CD4-positive, alpha-beta memory T cell (primary cell): ENCODE data around the gene PSMB9. TPM values are rescaled to one million over a fixed set of nuclear protein-coding genes. Genes with fewer than 3 reads are reported as not detected.
A peak's percentile ranks its signal among the peaks of the same experiment; 100 is the strongest.
"Not testable (repeated sequence)": the region's sequence is repeated elsewhere in the genome, so short reads cannot be mapped to it uniquely, and the experiment has no call there.

Experiments
- CTCF ChIA-PET: fragments of 350-600 bp; sonication (Branson Sonifier 250); formaldehyde crosslinking; loops from one replicate; lab custom pipeline; 2021; ENCODE audit warnings: inconsistent platforms; ENCODE audit not compliant: partially characterized antibody; lab: Charles Lee
- POLR2A ChIA-PET: fragments of 350-600 bp; sonication (Branson Sonifier 250); formaldehyde crosslinking; loops from one replicate; lab custom pipeline; 2021; ENCODE audit not compliant: partially characterized antibody; lab: Charles Lee
- DNase-seq, 5 donors: peaks; one replicate each; pipeline versions ENCODE4 v3.0.0 to v3.0.0-alpha.2; 2020 to 2022; ENCODE audit warnings: mixed read lengths in 1 of 5
- H3K27ac ChIP-seq: one replicate; pipeline ENCODE4 v1.7.0; 2013; ENCODE audit warnings: low read depth, low read length
- H3K27me3 ChIP-seq: 2 replicates; pipeline ENCODE4 v1.7.0; 2013; ENCODE audit warnings: mild to moderate bottlenecking, low read length, moderate library complexity; ENCODE audit not compliant: insufficient read depth
- H3K36me3 ChIP-seq: 2 replicates; pipeline ENCODE4 v1.7.0; 2013; ENCODE audit warnings: mild to moderate bottlenecking, low read length, moderate library complexity; ENCODE audit not compliant: insufficient read depth
- H3K4me1 ChIP-seq: 2 replicates; pipeline ENCODE4 v1.7.0; 2013; ENCODE audit warnings: mild to moderate bottlenecking, low read length, moderate library complexity; ENCODE audit not compliant: insufficient read depth
- H3K4me3 ChIP-seq, 2 donors: one replicate each; pipeline ENCODE4 v1.7.0; 2013; ENCODE audit warnings: low read length in 2 of 2, mild to moderate bottlenecking in 1 of 2
- H3K9me3 ChIP-seq, 2 donors: one replicate each; pipeline ENCODE4 v1.7.0; 2013; ENCODE audit warnings: low read length in 2 of 2, control low read depth in 1 of 2; ENCODE audit not compliant: control insufficient read depth in 1 of 2
- H3K27ac Mint-ChIP-seq, 7 donors: one replicate each; pipeline ENCODE4 v1.8.0; 2020 to 2021; ENCODE audit warnings: mixed read lengths in 7 of 7, mild to moderate bottlenecking in 6 of 7, inconsistent platforms in 3 of 7, moderate library complexity in 3 of 7
- H3K27me3 Mint-ChIP-seq, 2 donors: one replicate each; pipeline ENCODE4 v1.8.0; 2020 to 2021; ENCODE audit warnings: mixed read lengths in 2 of 2
- H3K36me3 Mint-ChIP-seq, 2 donors: one replicate each; pipeline ENCODE4 v1.8.0; 2020 to 2021; ENCODE audit warnings: mixed read lengths in 2 of 2, inconsistent platforms in 1 of 2, mild to moderate bottlenecking in 1 of 2
- H3K4me1 Mint-ChIP-seq, 4 donors: one replicate each; pipeline ENCODE4 v1.8.0; 2020 to 2021; ENCODE audit warnings: mixed read lengths in 4 of 4, mild to moderate bottlenecking in 1 of 4
- H3K4me3 Mint-ChIP-seq, 8 donors: one replicate each; pipeline ENCODE4 v1.8.0; 2020 to 2021; ENCODE audit warnings: mixed read lengths in 8 of 8, mild to moderate bottlenecking in 7 of 8, moderate library complexity in 6 of 8, inconsistent platforms in 3 of 8
- H3K9me3 Mint-ChIP-seq, 8 donors: one replicate each; pipeline ENCODE4 v1.8.0; 2020 to 2021; ENCODE audit warnings: mixed read lengths in 8 of 8, mild to moderate bottlenecking in 5 of 8, inconsistent platforms in 3 of 8, moderate library complexity in 1 of 8
- intact Hi-C: fragments of 100-400 bp; cut with micrococcal nuclease; formaldehyde crosslinking; loops from one replicate; pipeline ENCODE4 v1.15.1; 2023
- polyA plus RNA-seq, 2 donors: library from polyadenylated mRNA; unstranded; fragments of 300-500 nt; fragmentation: Illumina TruSeq; gene quantifications; one replicate each; pipeline ENCODE4 v1.2.3, GENCODE V29; 2021
- total RNA-seq, 2 experiments: library from RNA; stranded (reverse); gene quantifications; one replicate each; pipeline ENCODE4 v1.2.3, GENCODE V29; 2021

The PSMB9 gene
- total and polyA plus RNA-seq, 4 experiments from 2014 or later, result 141 to 763 (median 323) TPM

DNA sequence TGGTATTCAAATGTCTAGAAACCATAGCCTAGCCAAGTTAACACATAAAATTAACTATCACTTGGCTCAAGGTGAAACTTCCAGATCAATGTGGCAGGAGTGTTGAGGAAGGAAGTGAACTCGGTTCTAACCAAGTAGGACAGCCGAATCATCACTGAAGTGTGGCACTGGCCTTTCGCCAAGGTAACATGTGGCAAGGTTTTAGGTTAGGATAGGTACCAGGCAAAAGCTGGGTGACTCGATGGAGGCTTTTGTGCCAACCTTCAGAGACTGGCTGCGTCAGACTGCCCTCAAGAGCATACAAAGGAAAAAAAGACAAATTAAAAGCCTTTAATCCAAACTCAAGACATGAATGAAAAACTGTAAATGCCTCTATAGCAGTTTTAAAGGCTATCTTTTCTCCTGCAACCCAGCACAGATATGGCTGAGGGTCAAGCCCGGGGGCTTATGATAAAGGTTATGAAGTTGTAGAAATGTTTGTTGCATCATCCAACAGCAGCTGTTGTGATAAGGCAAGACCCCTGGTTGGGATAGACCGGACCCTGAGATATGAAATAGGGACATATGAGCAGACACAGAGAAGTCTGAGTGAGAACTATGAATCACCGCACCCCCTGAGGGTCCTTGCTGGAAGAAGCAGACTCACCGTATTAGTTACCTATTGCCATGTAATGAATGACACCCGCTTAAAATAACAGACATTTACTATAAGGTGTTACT is 11.9 kb downstream of the PSMB9 start:
- H3K27ac Mint-ChIP-seq, result peak overlapping the region in 5 of 7 donors; percentile 73 to 90 (median 84)
- H3K36me3 ChIP-seq, result no peaks in the 10 kb centered on the region
- H3K9me3 Mint-ChIP-seq, result no peaks in the 10 kb centered on the region
- H3K27me3 ChIP-seq, result no peaks in the 10 kb centered on the region
- CTCF ChIA-PET, result interaction anchor here (0.7 to 10.8 kb wide), 3 partner anchors 26 to 162 kb away, joined by 3 to 263 read pairs (median 55); partner anchors contain the start of gene TAP2
- DNase-seq, result no peak
- intact Hi-C loops, result loop anchor here (5.0 kb wide), 1 partner anchor 434 kb away; no protein-coding TSS in a partner anchor
- H3K4me3 ChIP-seq, result no peak overlapping the region
- POLR2A ChIA-PET, result interaction anchor here (1.7 to 13.7 kb wide), 3 partner anchors 11 to 107 kb away, joined by 5 to 1160 read pairs (median 31); partner anchors contain the start of genes PSMB8, PSMB9, TAP1 and TAP2
- peaks cover 6 to 18% of the 10 kb centered on the region in 2 donors for H3K36me3 Mint-ChIP-seq
- H3K4me3 Mint-ChIP-seq, result peak overlapping the region in 1 of 8 donors; percentile 13
- H3K27ac ChIP-seq, result no peak overlapping the region
- H3K27me3 Mint-ChIP-seq, result peaks cover 0 to 3% of the 10 kb centered on the region in 2 donors
- H3K9me3 ChIP-seq, result no peaks in the 10 kb centered on the region
- H3K4me1 ChIP-seq, result peaks cover 21% of the 10 kb centered on the region
- peaks cover 22 to 35% (median 30%) of the 10 kb centered on the region in 4 donors for H3K4me1 Mint-ChIP-seq

DNA sequence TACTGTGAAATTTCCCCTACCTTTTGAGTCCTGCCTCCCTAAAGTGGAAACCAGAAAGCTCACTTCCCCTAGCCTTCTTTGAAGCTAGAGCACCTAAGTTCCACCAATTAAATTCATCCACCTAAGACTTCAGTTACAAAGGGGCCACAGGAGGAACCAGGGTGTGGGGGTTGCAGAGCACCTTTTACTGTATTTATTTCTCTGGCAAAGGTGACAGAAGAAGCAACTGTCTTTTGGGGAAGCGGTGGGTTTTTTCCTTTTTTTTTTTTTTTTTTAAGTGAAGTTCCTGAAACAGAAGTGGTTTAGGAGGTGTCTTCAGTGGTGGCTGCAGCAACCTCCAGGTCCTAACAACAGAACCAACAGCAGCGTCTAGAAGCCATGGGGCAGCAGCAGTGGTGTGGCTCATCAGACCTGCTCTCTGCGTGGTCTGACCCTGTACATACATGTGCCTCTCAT is 13.1 kb downstream of the PSMB9 start:
- POLR2A ChIA-PET, result interaction anchor here (1.5 to 6.9 kb wide), 5 partner anchors 11 to 106 kb away, joined by 3 to 270 read pairs (median 30); partner anchors contain the start of genes PSMB8, PSMB9, TAP1 and TAP2
- Mint-ChIP-seq H3K36me3 (peaks cover 3 to 8% of the 10 kb centered on the region in 2 donors), H3K27me3 (peaks cover 0 to 3% of the 10 kb centered on the region in 2 donors), H3K27ac (peak overlapping the region; percentile 38 to 93 (median 78)), H3K4me3 (peak overlapping the region in 5 of 8 donors; percentile 29 to 71 (median 56)), H3K4me1 (peaks cover 20 to 35% (median 28%) of the 10 kb centered on the region in 4 donors), H3K9me3 (peaks cover 0 to 2% (median 0%) of the 10 kb centered on the region in 8 donors)
- no peaks in the 10 kb centered on the region for H3K9me3 ChIP-seq
- DNase-seq, result peak in 1 of 5 donors; percentile 15
- intact Hi-C loops, result loop anchor here (5.0 kb wide), 1 partner anchor 435 kb away; no protein-coding TSS in a partner anchor
- peak overlapping the region; percentile 10 for H3K27ac ChIP-seq
- CTCF ChIA-PET, result interaction anchor here (0.7 to 10.8 kb wide), 22 partner anchors 11 to 453 kb away, joined by 3 to 263 read pairs (median 12); partner anchors contain the start of genes HLA-DMB, PSMB8, PSMB9 and TAP1
- no peaks in the 10 kb centered on the region for H3K27me3 ChIP-seq
- no peak overlapping the region for H3K4me3 ChIP-seq
- no peaks in the 10 kb centered on the region for H3K36me3 ChIP-seq
- peaks cover 21% of the 10 kb centered on the region for H3K4me1 ChIP-seq

DNA sequence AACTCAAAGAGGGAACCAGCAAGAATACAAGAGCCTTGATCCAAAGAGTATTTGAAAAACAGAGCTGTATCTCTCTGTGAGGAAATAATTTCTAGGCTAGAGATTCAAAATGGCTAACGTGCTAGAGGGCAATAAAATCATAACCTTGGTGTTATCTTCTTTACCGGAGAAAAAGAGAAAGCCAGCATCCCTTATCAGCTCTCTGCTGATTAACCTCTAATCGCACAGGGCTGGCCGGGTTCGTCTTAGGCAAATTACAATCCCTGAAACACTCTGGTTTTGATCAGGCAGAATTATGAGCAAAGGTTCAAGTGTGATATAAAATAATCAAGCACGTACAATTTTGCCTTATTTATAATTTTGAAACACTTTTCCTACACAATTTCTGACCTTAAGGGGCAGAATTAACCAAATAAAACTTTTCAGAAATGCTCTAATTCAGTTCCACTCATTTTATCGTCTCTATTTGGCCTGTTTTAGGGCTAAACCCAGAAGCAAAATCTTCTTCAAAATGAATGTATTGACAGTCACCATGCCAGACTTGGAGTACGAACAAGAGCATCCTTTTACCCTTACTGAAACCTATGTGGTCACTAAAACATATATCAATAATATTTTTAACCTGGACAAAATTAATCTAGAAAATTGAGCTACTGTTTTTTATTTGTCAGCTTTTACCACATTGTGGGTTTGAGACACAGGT is 13.7 kb downstream of the PSMB9 start:
- no peak for DNase-seq
- peaks cover 0 to 3% of the 10 kb centered on the region in 2 donors for H3K27me3 Mint-ChIP-seq
- peaks cover 3 to 4% of the 10 kb centered on the region in 2 donors for H3K36me3 Mint-ChIP-seq
- H3K27ac Mint-ChIP-seq, result peak overlapping the region; percentile 38 to 93 (median 78)
- peaks cover 20 to 35% (median 28%) of the 10 kb centered on the region in 4 donors for H3K4me1 Mint-ChIP-seq
- intact Hi-C loops, result loop anchor here (1.0 to 5.0 kb wide), 7 partner anchors 13 to 455 kb away; partner anchors contain the start of genes PSMB9 and TAP2
- H3K4me3 Mint-ChIP-seq, result peak overlapping the region in 4 of 8 donors; percentile 41 to 71 (median 50)
- Histone ChIP-seq H3K4me3 (no peak overlapping the region), H3K36me3 (no peaks in the 10 kb centered on the region), H3K27me3 (no peaks in the 10 kb centered on the region), H3K27ac (peak overlapping the region; percentile 10), H3K4me1 (peaks cover 21% of the 10 kb centered on the region), H3K9me3 (no peaks in the 10 kb centered on the region)
- CTCF ChIA-PET, result interaction anchor here (0.6 to 10.8 kb wide), 43 partner anchors 8 to 458 kb away, joined by 3 to 263 read pairs (median 5); partner anchors contain the start of genes HLA-DMA, HLA-DMB, PSMB8 and PSMB9
- H3K9me3 Mint-ChIP-seq, result peaks cover 0 to 5% (median 0%) of the 10 kb centered on the region in 8 donors
- POLR2A ChIA-PET, result interaction anchor here (0.9 to 6.9 kb wide), 11 partner anchors 8 to 176 kb away, joined by 3 to 270 read pairs (median 6); partner anchors contain the start of genes PSMB8, PSMB9, TAP1 and TAP2

DNA sequence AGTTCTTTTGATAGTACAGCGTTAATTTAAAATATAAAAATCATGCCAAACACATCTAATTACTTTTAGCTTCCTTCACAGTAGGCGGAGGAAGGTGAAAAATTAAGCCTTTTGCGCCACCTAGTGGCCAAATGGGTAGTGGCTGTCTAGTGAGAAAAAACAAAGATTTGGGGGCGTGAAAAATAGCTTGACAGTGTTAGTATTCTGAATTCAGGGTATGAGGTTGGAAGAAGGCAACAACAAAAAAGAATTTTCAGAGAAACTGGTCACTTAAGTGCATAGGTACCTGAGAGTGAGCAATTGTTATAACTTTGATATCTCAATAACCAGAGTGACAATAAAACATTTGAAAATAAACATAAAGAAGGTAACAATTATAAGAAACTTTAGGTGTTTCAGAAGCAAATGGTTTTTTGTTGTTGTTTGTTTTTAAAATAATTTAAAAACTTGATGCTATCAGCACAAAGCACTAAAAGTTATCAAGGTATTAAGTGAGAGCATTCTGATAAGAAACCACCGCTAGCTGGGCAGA is 14.3 kb downstream of the PSMB9 start:
- Mint-ChIP-seq H3K4me1 (peaks cover 19 to 35% (median 28%) of the 10 kb centered on the region in 4 donors), H3K27me3 (peaks cover 0 to 3% of the 10 kb centered on the region in 2 donors), H3K9me3 (peaks cover 0 to 5% (median 0%) of the 10 kb centered on the region in 8 donors), H3K4me3 (no peak overlapping the region), H3K36me3 (peaks cover 0 to 2% of the 10 kb centered on the region in 2 donors), H3K27ac (peak overlapping the region in 1 of 7 donors; percentile 0)
- DNase-seq, result peak; percentile 80 to 85 (median 84)
- Histone ChIP-seq H3K9me3 (no peaks in the 10 kb centered on the region), H3K27ac (no peak overlapping the region), H3K4me3 (no peak overlapping the region), H3K4me1 (peaks cover 21% of the 10 kb centered on the region), H3K36me3 (no peaks in the 10 kb centered on the region), H3K27me3 (no peaks in the 10 kb centered on the region)
- intact Hi-C loops, result loop anchor here (1.0 to 5.0 kb wide), 7 partner anchors 14 to 456 kb away; partner anchors contain the start of genes PSMB9 and TAP2
- ChIA-PET POLR2A (interaction anchor here (0.7 to 6.9 kb wide), 12 partner anchors 9 to 336 kb away, joined by 3 to 270 read pairs (median 6); partner anchors contain the start of genes HSD17B8, PSMB8, PSMB9 and TAP1), CTCF (interaction anchor here (0.6 to 10.8 kb wide), 44 partner anchors 9 to 981 kb away, joined by 3 to 263 read pairs (median 5); partner anchors contain the start of genes HLA-DMA, HLA-DMB, PSMB8 and PSMB9)

DNA sequence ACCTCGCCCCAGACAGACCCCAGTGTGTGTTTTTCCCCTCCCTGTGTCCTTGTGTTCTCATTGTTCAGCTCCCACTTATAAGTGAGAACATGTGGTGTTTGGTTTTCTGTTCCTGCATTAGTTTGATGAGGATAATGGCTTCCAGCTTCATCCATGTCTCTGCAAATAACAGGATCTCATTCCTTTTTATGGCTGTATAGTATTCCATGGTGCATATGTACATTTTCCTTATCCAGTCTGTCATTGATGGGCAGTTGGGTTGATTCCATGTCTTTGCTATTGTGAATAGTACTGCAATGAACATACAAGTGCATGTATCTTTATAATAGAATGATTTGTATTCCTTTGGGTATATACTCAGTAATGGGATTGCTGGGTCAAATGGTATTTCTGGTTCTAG is 20.0 kb downstream of the PSMB9 start:
- POLR2A ChIA-PET, H3K27ac Mint-ChIP-seq, DNase-seq, H3K27ac ChIP-seq, H3K9me3 ChIP-seq, H3K4me1 Mint-ChIP-seq, H3K36me3 ChIP-seq, H3K27me3 Mint-ChIP-seq, H3K4me3 ChIP-seq, H3K4me1 ChIP-seq, H3K27me3 ChIP-seq, H3K9me3 Mint-ChIP-seq, intact Hi-C loops: not testable (repeated sequence)
- CTCF ChIA-PET, result interaction anchor here (1.8 to 2.5 kb wide), 2 partner anchors 35 to 79 kb away, joined by 6 to 8 read pairs; partner anchors contain the start of genes HLA-DMA and TAP2
- peak overlapping the region in 1 of 8 donors; percentile 53 for H3K4me3 Mint-ChIP-seq
- H3K36me3 Mint-ChIP-seq, result peaks cover 4 to 15% of the 10 kb centered on the region in 2 donors

DNA sequence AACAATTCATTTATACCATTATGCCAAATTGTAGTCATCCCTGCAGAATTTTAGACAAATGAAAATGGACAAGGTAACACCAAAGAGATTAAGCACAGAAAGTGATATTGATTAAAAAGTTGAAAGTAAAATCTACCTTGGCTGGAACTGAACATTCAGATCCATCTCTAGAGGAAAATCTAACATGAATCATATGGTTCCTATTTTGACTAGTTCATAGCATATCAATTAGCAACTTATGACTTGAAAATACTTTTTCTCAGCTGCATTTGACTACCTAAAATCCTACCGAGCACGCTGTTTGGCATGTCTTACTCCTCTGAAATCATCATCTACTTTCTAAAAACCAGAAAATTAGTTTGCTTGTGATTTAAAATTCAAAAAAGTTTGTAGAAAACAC is 22.6 kb downstream of the PSMB9 start:
- Mint-ChIP-seq H3K9me3 (peaks cover 0 to 5% (median 0%) of the 10 kb centered on the region in 8 donors), H3K36me3 (peaks cover 13 to 30% of the 10 kb centered on the region in 2 donors), H3K4me1 (no peaks in the 10 kb centered on the region), H3K27me3 (peaks cover 0 to 5% of the 10 kb centered on the region in 2 donors), H3K27ac (no peak overlapping the region), H3K4me3 (no peak overlapping the region)
- H3K4me1 ChIP-seq, result no peaks in the 10 kb centered on the region
- POLR2A ChIA-PET, result interaction anchor here (1.2 kb wide), 1 partner anchor 38 kb away, joined by 3 read pairs; the partner anchor contains the start of gene TAP2
- no peak overlapping the region for H3K4me3 ChIP-seq
- intact Hi-C loops, result no loop called here
- no peaks in the 10 kb centered on the region for H3K9me3 ChIP-seq
- CTCF ChIA-PET, result interaction anchor here (0.6 to 3.2 kb wide), 6 partner anchors 9 to 78 kb away, joined by 3 to 17 read pairs (median 6); partner anchors contain the start of genes HLA-DMA and HLA-DMB
- no peak overlapping the region for H3K27ac ChIP-seq
- no peak for DNase-seq
- no peaks in the 10 kb centered on the region for H3K27me3 ChIP-seq
- H3K36me3 ChIP-seq, result no peaks in the 10 kb centered on the region
